Osteocyte (in vitro differentiated cells): ENCODE data around the gene FAF2. TPM values are rescaled to one million over a fixed set of nuclear protein-coding genes. Genes with fewer than 3 reads are reported as not detected.

Experiments used
- DNase-seq: peaks from one replicate; pipeline ENCODE4 v3.0.0; 2021; ENCODE audit warnings: mixed read lengths; ENCODE audit not compliant: unreplicated experiment; ENCODE audit errors: extremely low spot score
- H3K27ac Mint-ChIP-seq: one replicate; pipeline ENCODE4 v1.8.0; 2021; ENCODE audit warnings: mild to moderate bottlenecking, mixed read lengths; ENCODE audit not compliant: unreplicated experiment
- H3K27me3 Mint-ChIP-seq: one replicate; pipeline ENCODE4 v1.8.0; 2021; ENCODE audit warnings: mixed read lengths; ENCODE audit not compliant: unreplicated experiment
- H3K36me3 Mint-ChIP-seq: one replicate; pipeline ENCODE4 v1.8.0; 2021; ENCODE audit warnings: mixed read lengths; ENCODE audit not compliant: unreplicated experiment
- H3K4me1 Mint-ChIP-seq: one replicate; pipeline ENCODE4 v1.8.0; 2021; ENCODE audit warnings: mixed read lengths; ENCODE audit not compliant: unreplicated experiment
- H3K4me3 Mint-ChIP-seq: one replicate; pipeline ENCODE4 v1.8.0; 2021; ENCODE audit warnings: mild to moderate bottlenecking, moderate library complexity, mixed read lengths; ENCODE audit not compliant: unreplicated experiment
- H3K9me3 Mint-ChIP-seq: one replicate; pipeline ENCODE4 v1.8.0; 2021; ENCODE audit warnings: mixed read lengths; ENCODE audit not compliant: unreplicated experiment
- total RNA-seq: library from RNA; stranded (reverse); gene quantifications from 2 replicates; pipeline ENCODE4 v1.2.1, GENCODE V29; 2021
- TF ChIP-seq, protein P1 (sequence below): fragments of 200-600 bp; sonication (generic); IDR thresholded peaks from 2 replicates; pipeline ENCODE4 v1.5.0; 2021; ENCODE audit warnings: antibody characterized with exemption, mild to moderate bottlenecking, moderate library complexity

Gene FAF2
- total RNA-seq, 1 donor from 2014 or later = 46.9 TPM

DNA sequence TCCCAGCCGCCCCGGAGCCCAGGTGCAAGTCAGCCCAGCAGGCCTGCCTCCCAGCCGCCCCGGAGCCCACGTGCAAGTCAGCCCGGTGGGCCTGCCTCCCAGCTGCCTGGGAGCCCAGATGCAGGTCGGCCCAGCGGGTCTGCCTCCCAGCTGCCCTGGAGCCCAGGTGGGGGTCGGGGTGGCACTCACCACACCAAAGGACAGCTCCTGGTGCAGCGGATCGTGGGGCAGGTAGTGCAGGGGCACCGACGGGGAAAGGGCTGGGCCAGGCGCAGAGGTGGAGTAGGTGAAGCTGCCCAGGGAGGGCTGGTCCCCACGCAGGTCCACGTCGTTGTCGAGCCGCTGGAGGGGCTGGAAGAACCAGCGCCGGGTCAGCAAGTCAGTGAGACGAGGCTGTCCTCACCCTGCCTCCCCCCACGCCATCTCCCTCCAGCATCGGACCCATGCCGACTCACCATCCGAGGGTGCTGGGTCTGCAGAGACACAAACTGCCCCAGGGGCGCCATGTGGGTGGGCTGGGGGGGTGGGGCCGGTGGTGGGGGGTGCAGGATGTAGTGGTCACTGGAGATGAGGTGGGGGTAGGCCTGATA lies 82.3 kb downstream of the FAF2 start:
- H3K36me3 Mint-ChIP-seq = peaks cover 14% of the 10 kb centered on the region

DNA sequence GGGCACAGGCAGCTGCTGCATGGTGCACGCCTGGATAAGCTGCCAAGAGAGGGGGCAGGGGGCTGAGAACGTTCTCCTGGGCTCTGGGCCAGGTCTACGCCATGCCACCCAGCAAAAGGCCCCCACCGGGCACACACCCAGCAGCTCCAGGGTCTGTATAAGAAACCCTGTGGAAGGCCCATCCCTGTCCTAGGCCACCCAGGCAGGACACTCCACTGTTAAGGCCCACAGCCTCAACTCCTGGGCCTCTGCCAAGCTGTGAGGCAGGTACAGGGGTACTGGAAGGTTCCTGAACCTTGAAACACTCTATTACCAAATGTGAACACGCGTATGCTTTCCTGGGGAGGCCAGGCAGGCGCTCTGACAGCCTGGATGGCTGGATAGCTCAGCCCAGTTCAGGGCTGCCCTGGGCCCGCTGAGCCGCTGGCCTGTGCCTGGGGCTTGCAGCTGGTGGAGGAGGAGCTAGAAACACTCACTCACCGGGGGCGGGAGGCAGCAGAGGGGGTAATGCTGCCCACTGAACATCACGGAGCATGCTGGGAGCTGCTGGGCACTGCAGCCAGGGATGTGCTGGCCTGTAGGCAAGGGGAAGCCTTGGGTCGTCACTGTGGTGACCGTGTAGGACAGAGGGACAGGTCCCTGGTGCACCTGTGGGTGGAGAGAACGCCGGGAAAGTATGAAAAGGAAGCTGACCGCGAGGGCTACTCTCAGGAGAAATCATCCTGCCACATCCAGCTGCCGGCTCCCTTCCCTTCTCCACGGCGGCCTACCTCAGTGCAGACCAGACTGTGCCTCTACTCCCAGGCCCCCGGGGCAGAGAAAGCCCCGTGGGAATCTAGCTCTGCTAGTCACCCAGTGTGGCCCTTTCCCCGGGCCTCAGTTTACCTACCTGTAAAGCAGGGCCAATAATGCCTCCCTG lies 83.1 kb downstream of the FAF2 start:
- Mint-ChIP-seq H3K4me1 (peaks cover 40% of the 10 kb centered on the region), H3K9me3 (no peaks in the 10 kb centered on the region), H3K4me3 (no peak overlapping the region), H3K27me3 (no peaks in the 10 kb centered on the region), H3K27ac (peak overlapping the region; percentile 71), H3K36me3 (peaks cover 13% of the 10 kb centered on the region)
- DNase-seq = no peak
- TF ChIP-seq, protein P1, sequence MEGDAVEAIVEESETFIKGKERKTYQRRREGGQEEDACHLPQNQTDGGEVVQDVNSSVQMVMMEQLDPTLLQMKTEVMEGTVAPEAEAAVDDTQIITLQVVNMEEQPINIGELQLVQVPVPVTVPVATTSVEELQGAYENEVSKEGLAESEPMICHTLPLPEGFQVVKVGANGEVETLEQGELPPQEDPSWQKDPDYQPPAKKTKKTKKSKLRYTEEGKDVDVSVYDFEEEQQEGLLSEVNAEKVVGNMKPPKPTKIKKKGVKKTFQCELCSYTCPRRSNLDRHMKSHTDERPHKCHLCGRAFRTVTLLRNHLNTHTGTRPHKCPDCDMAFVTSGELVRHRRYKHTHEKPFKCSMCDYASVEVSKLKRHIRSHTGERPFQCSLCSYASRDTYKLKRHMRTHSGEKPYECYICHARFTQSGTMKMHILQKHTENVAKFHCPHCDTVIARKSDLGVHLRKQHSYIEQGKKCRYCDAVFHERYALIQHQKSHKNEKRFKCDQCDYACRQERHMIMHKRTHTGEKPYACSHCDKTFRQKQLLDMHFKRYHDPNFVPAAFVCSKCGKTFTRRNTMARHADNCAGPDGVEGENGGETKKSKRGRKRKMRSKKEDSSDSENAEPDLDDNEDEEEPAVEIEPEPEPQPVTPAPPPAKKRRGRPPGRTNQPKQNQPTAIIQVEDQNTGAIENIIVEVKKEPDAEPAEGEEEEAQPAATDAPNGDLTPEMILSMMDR = no peak

More for the DNA sequence above, 82.3 kb downstream of the FAF2 start:
- H3K27me3 Mint-ChIP-seq = no peaks in the 10 kb centered on the region
- H3K9me3 Mint-ChIP-seq = no peaks in the 10 kb centered on the region
- TF ChIP-seq, protein P1 = no peak
- no peak overlapping the region for H3K27ac Mint-ChIP-seq
- DNase-seq = no peak
- H3K4me3 Mint-ChIP-seq = no peak overlapping the region
- peaks cover 33% of the 10 kb centered on the region for H3K4me1 Mint-ChIP-seq

DNA sequence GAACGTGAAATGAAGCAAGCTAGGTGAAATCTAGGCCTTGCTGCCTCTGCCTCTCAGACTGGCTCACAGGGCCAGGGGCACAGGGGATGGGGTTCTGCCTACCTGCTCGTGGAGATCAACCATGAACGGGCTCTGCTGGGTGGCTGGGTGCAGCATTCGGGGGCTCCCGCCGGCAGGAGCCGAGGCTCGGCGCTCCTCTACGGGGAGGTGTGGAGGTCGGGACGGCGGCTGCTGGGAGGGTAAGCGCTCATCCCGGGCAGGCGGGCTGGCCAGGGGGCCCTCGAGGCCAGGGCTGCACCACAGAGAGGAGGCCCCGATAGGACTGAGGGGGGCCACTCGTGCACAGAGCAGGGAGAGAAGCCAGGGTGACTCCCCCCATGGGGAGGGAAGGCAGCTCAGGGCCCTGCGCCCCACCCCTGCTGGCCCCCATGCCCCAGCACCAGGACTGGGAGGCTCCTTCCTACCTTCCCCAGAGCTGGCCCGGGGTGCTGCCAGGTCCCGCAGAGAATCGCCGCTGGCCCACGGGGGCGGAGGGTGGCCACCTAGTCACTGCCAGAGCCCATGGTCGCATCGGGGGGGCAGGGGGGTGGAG lies 83.8 kb downstream of the FAF2 start:
- Mint-ChIP-seq H3K36me3 (peaks cover 13% of the 10 kb centered on the region), H3K4me3 (no peak overlapping the region), H3K27me3 (no peaks in the 10 kb centered on the region), H3K4me1 (peaks cover 40% of the 10 kb centered on the region), H3K27ac (no peak overlapping the region), H3K9me3 (no peaks in the 10 kb centered on the region)
- TF ChIP-seq, protein P1 = no peak
- DNase-seq = no peak

DNA sequence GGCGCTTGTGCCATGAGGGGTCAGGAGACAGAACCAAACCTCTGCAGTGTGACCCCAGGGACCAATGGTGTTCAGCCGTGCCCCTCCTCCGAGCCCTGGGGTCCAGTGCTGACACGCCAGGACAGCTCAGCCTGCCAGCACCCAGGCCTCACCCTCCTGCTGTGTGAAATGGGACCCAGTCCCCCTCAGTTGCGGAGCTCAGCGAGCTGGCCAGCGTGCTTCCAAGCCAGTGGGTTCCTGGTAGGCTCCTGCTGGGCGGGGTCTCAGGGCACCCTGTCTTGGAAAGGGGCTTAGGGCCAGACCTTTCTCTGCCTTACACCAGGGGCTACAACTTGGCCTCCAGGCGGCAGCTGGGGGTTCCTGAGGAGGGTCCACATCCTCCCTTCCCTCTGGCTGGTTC lies 84.6 kb downstream of the FAF2 start:
- Mint-ChIP-seq H3K9me3 (no peaks in the 10 kb centered on the region), H3K4me3 (no peak overlapping the region), H3K27me3 (no peaks in the 10 kb centered on the region), H3K4me1 (peaks cover 40% of the 10 kb centered on the region), H3K27ac (no peak overlapping the region), H3K36me3 (peaks cover 13% of the 10 kb centered on the region)
- DNase-seq = no peak
- TF ChIP-seq, protein P1 = no peak

DNA sequence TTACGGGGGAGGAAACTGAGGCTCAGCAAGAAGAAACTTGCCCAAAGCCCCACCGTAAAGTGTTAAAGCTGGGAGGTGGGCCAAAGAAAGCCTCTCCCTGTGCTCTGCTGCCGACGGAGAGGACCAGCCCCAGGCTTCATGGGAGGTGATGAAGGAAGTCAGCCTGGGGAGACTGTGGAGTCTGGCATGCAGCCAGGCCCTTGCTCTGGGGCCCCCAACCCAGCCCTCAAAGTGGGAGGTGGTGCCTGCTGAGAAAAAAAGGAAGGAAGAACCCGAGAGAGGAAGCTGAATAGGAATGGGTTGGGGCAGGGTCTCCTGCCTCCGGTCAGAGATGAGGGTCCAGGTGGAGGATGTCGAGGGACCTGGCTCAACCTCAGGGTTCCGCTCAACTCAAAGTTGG lies 85.2 kb downstream of the FAF2 start:
- H3K4me1 Mint-ChIP-seq = peaks cover 43% of the 10 kb centered on the region
- no peaks in the 10 kb centered on the region for H3K27me3 Mint-ChIP-seq
- H3K4me3 Mint-ChIP-seq = peak overlapping the region; percentile 60
- TF ChIP-seq, protein P1 = no peak
- H3K9me3 Mint-ChIP-seq = no peaks in the 10 kb centered on the region
- H3K27ac Mint-ChIP-seq = peak overlapping the region; percentile 98
- DNase-seq = no peak
- H3K36me3 Mint-ChIP-seq = peaks cover 10% of the 10 kb centered on the region
